Pancreas (tissue), 10 donors: ENCODE measurements around the gene SPART. TPM values are rescaled to one million over a fixed set of nuclear protein-coding genes. Genes with fewer than 3 reads are reported as not detected.

Experiments used
- ATAC-seq, 4 donors: fragments of 200-7000 bp; cut with Tn5 transposase; one replicate each; pipeline versions ENCODE4 v1.8.0 to v1.9.1; 2020; ENCODE audit warnings: mild to moderate bottlenecking in 4 of 4, moderate library complexity in 4 of 4
- DNase-seq, 6 donors: peaks; one replicate each; pipeline ENCODE4 v3.0.0-alpha.2; 2020
- FAIRE-seq: peaks from 2 replicates; lab custom pipeline; 2012; peaks lifted over from hg19 to GRCh38; lab: Jason Lieb, UNC
- H3K27ac ChIP-seq, 4 donors: fragments of 200-600 bp; sonication (generic); 1 replicate in 3 of 4; 2 replicates in 1 of 4; pipeline versions ENCODE4 v1.5.0 to v1.8.0; 2020
- H3K27me3 ChIP-seq, 4 donors: fragments of 200-600 bp; one replicate each; pipeline ENCODE4 v1.8.0; 2021
- H3K36me3 ChIP-seq, 3 donors: fragments of 200-600 bp; sonication (generic) in 1 of 3; one replicate each; pipeline versions ENCODE4 v1.5.0 to v1.8.0; 2020 to 2021
- H3K4me1 ChIP-seq, 3 donors: fragments of 200-600 bp; one replicate each; pipeline ENCODE4 v1.8.0; 2021
- H3K4me3 ChIP-seq, 4 donors: fragments of 200-600 bp; sonication (generic) in 2 of 4; one replicate each; pipeline versions ENCODE4 v1.5.0 to v1.8.0; 2020 to 2021
- H3K9me3 ChIP-seq, 4 donors: fragments of 200-600 bp; one replicate each; pipeline ENCODE4 v1.8.0; 2021
- WGBS, 2 donors: extraction: QIAGEN DNeasy Blood & Tissue Kit; methylation state at CpG; one replicate each; pipeline ENCODE4 v1.1.7; 2013; 5-methylcytosine and 5-hydroxymethylcytosine counted together
- intact Hi-C, 3 donors: fragments of 100-400 bp; cut with DNase I; formaldehyde crosslinking; loops; one replicate each; pipeline versions ENCODE4 v1.11.1 to v1.14.2; 2022
- polyA plus RNA-seq, 2 donors: library from polyadenylated mRNA; stranded (reverse); fragments of 200-250 nt; gene quantifications; one replicate each; pipeline ENCODE4 v1.2.3, GENCODE V29; 2013
- total RNA-seq, 6 donors: library from RNA; stranded (reverse); fragmentation: NEBNext Ultra II Directional in 4 of 6; extraction: Animal tissue kit (Norgen Biotek cat#: 25700) in 4 of 6; gene quantifications; one replicate each; pipeline versions ENCODE4 v1.2.1 to v1.2.4, GENCODE V29; 2021 to 2023
- TF ChIP-seq, protein P1 (sequence below), 4 donors: fragments of 200-600 bp; sonication (generic) in 3 of 4; IDR thresholded peaks; one replicate each; pipeline versions ENCODE4 v1.5.0 to v1.8.0; 2021; ENCODE audit warnings: antibody characterized with exemption in 4 of 4
- donor health status: healthy with polysubstance abuse.
- donor health status: DM: no; HTN: no; CAD: no; lungs with moderate emphysema.
- donor health status: DM: no; HTN: no; CAD: no.
- donor health status: control.
- donor health status: control.
- donor health status: Bipolar disorder and iron deficiency.
- donor health status: DM: yes; HTN: yes; CAD: no.
- donor health status: DM: no; HTN: no; CAD: no.
- donor health status: DM: no; HTN: no; CAD: no.
- donor health status: DM: yes; HTN: yes; CAD: no.

Gene SPART
- total and polyA plus RNA-seq, 8 donors, result 5.9 to 18.7 (median 12.0) TPM

DNA sequence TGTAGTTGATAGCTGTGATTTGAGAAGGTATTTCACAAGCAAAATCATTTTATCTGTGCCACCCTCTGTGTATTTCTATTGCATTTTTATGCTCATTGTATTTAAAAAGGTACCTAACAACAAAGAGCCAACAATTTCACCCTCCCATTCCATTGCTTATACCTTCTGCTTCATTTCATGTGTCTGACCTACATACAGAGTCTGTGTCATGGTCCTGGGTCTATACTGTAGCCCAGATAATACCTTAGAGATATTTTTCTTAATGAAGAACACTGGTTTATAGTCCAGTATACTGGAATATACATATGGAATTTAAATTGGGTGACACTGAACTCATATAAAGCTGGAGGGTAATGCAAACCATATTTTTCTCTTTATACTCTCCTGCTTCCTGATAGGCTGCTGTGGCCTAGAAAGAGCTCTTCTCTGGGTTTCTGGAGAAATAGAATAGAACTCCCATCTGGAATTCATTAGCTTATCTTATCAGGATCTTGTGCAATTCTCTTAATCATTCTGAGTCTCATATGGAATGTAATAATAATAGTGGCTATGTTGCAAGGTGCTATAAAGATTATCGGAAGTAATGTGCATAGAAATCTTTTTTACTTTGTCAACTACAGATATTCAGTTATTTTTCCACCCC is 31.8 kb upstream of the SPART start:
- TF ChIP-seq, protein P1, sequence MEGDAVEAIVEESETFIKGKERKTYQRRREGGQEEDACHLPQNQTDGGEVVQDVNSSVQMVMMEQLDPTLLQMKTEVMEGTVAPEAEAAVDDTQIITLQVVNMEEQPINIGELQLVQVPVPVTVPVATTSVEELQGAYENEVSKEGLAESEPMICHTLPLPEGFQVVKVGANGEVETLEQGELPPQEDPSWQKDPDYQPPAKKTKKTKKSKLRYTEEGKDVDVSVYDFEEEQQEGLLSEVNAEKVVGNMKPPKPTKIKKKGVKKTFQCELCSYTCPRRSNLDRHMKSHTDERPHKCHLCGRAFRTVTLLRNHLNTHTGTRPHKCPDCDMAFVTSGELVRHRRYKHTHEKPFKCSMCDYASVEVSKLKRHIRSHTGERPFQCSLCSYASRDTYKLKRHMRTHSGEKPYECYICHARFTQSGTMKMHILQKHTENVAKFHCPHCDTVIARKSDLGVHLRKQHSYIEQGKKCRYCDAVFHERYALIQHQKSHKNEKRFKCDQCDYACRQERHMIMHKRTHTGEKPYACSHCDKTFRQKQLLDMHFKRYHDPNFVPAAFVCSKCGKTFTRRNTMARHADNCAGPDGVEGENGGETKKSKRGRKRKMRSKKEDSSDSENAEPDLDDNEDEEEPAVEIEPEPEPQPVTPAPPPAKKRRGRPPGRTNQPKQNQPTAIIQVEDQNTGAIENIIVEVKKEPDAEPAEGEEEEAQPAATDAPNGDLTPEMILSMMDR (IDR thresholded peaks at IDR 0.05), result no peak
- DNase-seq (no peak), FAIRE-seq (no peak), ATAC-seq (no peak)
- Histone ChIP-seq H3K4me3 (no peak overlapping the region), H3K27me3 (peaks cover 0 to 5% (median under 1%) of the 10 kb centered on the region in 4 donors), H3K27ac (no peak overlapping the region), H3K4me1 (no peaks in the 10 kb centered on the region), H3K9me3 (no peaks in the 10 kb centered on the region), H3K36me3 (no peaks in the 10 kb centered on the region)
- intact Hi-C loops, result no loop called here
- WGBS, 2 donors, result 42 to 43% methylated on average over 1 of the region's 1 CpG

DNA sequence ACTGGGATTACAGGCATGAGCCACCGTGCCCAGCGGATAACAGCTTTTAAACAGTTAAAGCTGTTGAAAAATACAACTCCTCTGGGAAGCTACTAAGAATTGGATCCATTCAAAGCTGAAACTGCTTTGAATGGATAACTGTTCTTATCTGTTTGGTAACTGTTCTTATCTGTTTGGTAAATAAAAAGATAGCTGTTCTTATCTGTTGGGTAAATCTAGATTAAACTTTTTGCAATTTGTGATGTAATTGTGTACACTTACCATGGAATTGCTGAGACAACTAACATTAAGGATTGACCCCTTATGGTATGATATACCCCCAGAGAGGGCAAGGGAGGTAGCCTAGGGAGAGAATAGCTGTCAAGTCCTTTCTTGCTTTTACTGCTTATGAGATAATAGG is 27.9 kb upstream of the SPART start:
- intact Hi-C loops, result no loop called here
- H3K4me3 ChIP-seq, result no peak overlapping the region
- no peak overlapping the region for H3K27ac ChIP-seq
- DNase-seq (no peak), ATAC-seq (peak in 1 of 4 donors; percentile 17), FAIRE-seq (no peak)
- no peaks in the 10 kb centered on the region for H3K36me3 ChIP-seq
- no peaks in the 10 kb centered on the region for H3K4me1 ChIP-seq
- TF ChIP-seq, protein P1 (IDR thresholded peaks at IDR 0.05), result no peak
- WGBS, 2 donors, result 38 to 44% methylated on average over 2 of the region's 2 CpGs
- no peaks in the 10 kb centered on the region for H3K27me3 ChIP-seq
- no peaks in the 10 kb centered on the region for H3K9me3 ChIP-seq

DNA sequence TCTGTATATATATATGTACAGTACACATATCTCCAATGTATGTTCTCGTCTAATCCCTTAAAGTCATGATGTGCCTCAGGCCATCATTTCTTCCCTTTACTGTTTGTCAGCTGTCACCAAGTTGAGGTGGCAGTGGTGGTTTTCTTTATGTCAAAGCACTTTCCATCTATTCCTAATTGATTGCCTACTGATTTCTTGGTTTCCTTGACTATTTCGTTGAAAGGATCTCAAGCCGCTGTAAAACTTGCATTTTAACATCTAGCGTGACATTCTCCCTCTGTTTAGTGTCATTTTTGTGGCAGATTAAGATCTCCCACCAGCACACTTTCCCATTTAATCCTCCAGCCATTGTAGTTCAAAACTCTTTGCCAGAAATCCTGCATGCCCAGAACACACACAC is 25.0 kb upstream of the SPART start:
- WGBS, 2 donors, result 87 to 95% methylated on average over 4 of the region's 4 CpGs
- DNase-seq, result no peak
- intact Hi-C loops, result no loop called here
- Histone ChIP-seq H3K27ac (no peak overlapping the region), H3K4me1 (no peaks in the 10 kb centered on the region), H3K27me3 (no peaks in the 10 kb centered on the region), H3K9me3 (no peaks in the 10 kb centered on the region), H3K4me3 (no peak overlapping the region), H3K36me3 (no peaks in the 10 kb centered on the region)
- no peak for FAIRE-seq
- no peak for ATAC-seq
- TF ChIP-seq, protein P1 (IDR thresholded peaks at IDR 0.05), result no peak

DNA sequence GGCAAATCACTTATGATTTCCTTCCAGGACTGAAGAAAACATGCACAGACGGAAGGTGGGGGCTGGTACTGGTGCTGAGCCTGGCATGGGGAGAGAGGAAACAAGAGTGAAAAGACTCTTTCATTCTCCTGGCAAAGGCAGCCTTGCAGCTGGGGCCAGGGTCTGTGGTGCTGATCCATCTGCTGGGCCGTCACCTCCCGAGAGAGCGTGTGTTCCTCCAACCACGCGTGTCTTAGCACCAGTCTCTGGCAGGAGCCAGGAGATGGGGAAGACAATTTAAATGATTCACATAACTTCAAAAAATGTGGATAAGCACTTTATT is 23.9 kb upstream of the SPART start:
- FAIRE-seq, result no peak
- intact Hi-C loops, result no loop called here
- WGBS, 2 donors, result 87 to 89% methylated on average over 6 of the region's 6 CpGs

More for the DNA sequence above, 23.9 kb upstream of the SPART start:
- DNase-seq, result no peak
- no peaks in the 10 kb centered on the region for H3K4me1 ChIP-seq
- no peaks in the 10 kb centered on the region for H3K27me3 ChIP-seq
- no peaks in the 10 kb centered on the region for H3K9me3 ChIP-seq
- TF ChIP-seq, protein P1 (IDR thresholded peaks at IDR 0.05), result no peak
- ATAC-seq, result no peak
- H3K36me3 ChIP-seq, result no peaks in the 10 kb centered on the region
- no peak overlapping the region for H3K27ac ChIP-seq
- H3K4me3 ChIP-seq, result no peak overlapping the region
